CD4-positive, alpha-beta T cell treated with Interleukin-1 beta for 1 hour (primary cell): ENCODE results near the gene IPMK.

Experiments used
- DNase-seq, 2 donors: peaks; one replicate each; pipeline ENCODE4 v3.0.0-alpha.2; 2020 to 2022

IPMK gene

DNA sequence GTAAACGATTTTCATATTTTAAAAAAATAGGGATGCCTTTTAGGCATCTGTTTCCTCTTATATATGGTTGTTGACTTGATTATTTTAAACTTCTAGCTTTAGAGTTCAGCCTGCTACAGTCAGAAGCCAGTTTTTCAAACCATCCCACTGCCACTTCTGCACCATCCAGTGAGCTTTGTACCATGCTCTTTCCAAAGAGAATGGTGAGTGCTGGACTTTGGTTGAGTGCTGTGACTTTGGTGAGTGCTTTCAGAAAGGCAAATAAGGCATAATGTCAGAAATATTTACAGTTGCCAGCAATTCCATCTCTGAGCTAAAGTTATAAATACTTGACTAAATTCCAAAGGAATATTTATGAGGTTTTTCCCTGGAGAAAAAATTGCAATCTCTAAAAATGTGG is 117.4 kb downstream of the IPMK start:
- no peak for DNase-seq

DNA sequence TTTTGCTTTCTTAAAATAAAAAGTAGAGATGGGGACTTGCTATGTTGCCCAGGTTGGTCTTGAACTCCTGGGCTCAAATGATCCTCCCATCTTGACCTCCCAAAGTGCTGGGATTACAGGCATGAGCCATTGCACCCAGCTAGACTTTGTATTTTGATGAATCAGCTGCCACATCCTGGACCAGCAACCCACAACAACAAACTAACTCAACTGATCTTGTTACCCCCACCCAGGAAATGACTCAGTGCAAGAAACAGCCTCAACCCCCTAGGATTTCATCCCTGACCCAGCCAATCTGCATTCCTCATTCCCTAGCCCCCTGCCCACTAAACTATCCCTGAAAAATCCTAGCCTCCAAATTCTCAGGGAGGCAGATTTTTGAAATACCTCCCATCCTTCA is 123.8 kb downstream of the IPMK start:
- no peak for DNase-seq
